GM19025 (cell line): ENCODE results near the gene RGS10.

Experiments used
- ATAC-seq: cut with Tn5 transposase; IDR thresholded peaks from one replicate; pipeline ENCODE4 v1.9.1; 2021; ENCODE audit warnings: mild to moderate bottlenecking, low read depth, moderate library complexity; ENCODE audit not compliant: unreplicated experiment

The RGS10 gene

DNA sequence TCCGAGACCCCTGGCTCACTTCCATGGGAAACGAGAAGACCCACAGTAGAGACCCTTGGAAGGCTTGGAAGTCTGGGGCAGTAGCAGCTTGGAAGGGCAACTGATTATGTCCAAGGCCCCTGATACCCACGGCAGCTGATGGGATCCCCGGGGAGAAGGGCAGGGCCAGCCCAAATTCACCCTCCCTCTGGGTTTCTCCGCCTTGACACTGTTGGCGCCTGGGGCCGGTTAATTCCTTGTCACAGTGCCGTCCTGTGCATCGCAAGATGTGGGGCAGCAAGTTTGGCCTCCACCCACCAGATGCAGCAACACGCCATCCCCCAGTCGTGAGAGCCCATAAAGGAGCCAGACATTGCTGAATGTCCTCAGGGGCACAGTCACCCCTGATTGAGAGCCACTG is 89.2 kb downstream of the RGS10 start:
- ATAC-seq, result no peak

DNA sequence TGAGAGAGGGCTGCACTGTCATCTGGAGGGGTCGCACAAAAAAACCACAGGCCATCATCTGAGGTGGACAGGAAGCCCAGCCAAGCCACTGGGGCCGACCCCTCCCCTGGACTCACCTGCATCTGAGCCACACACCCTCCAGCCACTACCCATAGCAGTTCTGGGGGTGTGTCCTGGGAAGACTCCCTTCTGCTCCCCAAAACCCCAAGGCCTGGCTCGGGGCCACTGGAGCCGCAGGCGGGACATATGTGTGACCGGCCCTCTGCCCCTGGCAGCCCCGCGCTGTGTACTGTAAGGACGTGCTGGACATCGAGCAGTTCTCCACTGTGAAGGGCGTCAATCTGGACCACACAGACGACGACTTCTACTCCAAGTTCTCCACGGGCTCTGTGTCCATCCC is 90.1 kb downstream of the RGS10 start:
- no peak for ATAC-seq

DNA sequence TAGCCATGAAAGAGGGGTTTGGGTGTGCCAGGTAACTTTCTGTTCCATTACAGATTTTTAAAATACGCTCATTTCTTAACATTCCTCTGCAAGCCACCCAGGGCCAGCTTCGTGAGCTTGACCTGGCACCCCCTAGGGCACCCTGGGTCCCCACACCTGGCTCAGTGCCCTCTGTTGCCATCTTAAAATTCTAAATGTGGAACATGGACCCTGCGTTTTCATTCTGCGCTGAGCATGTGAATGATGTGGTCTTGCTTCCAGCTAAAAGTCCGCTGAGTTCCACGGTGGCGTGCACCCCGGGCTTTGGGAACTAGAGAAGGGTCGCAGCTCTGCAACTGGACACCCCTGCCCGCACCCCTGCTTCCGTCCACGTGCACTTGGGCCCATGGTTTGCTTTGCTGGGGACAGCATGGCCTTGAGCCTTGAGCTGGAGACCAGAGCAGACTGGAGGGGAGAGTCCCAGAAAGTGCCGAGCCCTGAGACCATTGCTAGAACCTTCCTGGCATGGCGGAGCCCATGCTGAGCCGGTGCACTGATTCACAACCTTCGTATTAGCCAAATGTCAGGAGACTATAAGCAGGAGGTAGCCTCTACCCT is 91.1 kb downstream of the RGS10 start:
- no peak for ATAC-seq

DNA sequence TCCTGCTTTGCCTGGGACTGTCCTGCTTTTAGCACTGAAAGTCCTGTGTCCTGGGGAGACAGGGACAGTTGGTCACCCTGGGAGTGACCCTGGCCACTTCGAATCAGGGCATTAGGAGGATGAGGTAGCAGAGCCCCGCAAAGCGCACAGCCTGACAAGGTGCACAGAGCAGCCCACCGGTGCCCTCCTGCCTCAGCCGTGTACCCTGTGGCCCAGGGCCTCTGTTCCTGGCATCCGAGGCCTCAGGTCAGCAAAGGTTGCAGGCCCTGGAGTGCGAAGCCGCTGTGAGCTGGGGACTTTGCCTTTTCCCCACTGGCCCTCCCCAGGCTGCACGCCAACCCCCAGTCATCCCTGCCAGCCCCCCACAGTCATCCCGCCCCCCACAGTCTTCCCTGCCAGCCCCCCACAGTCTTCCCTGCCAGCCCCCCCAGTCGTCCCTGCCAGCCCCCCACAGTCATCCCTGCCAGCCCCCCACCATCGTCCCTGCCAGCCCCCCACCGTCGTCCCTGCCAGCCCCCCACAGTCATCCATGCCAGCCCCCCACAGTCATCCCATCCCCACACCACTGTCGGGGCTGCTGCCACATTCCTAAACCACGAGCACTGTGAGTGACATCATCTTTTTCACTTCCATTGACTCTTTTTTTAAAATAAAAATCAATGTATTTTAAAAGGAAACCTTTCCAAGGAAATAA is 91.8 kb downstream of the RGS10 start:
- ATAC-seq, result no peak
